Neuronal stem cell (in vitro differentiated cells): Measurements from ENCODE around the gene RFC3. TPM values are rescaled to one million over a fixed set of nuclear protein-coding genes. Genes with fewer than 3 reads are reported as not detected.

Experiments used
- DNase-seq: peaks from one replicate; pipeline ENCODE4 v3.0.0-alpha.2; 2013; ENCODE audit warnings: low spot score
- H2AFZ ChIP-seq: one replicate; pipeline ENCODE4 v1.6.1; 2013; ENCODE audit warnings: mild to moderate bottlenecking, low read length, inconsistent platforms
- H2AK5ac ChIP-seq: 2 replicates; pipeline ENCODE4 v1.6.1; 2013; ENCODE audit warnings: low read depth, mild to moderate bottlenecking, inconsistent platforms, low read length, moderate library complexity, mixed read lengths
- H2BK120ac ChIP-seq: 2 replicates; pipeline ENCODE4 v1.6.1; 2013; ENCODE audit warnings: low read depth, mild to moderate bottlenecking, inconsistent platforms, low read length, moderate library complexity, mixed read lengths
- H2BK12ac ChIP-seq: one replicate; pipeline ENCODE4 v1.6.1; 2013; ENCODE audit warnings: low read length, inconsistent platforms
- H2BK15ac ChIP-seq: 2 replicates; pipeline ENCODE4 v1.6.1; 2013; ENCODE audit warnings: mild to moderate bottlenecking, low read length, inconsistent platforms, mixed read lengths
- H2BK5ac ChIP-seq: one replicate; pipeline ENCODE4 v1.6.1; 2013; ENCODE audit warnings: inconsistent platforms, mild to moderate bottlenecking, low read length, moderate library complexity
- H3K14ac ChIP-seq: one replicate; pipeline ENCODE4 v1.6.1; 2013; ENCODE audit warnings: low read length, inconsistent platforms
- H3K18ac ChIP-seq: 2 replicates; pipeline ENCODE4 v1.6.1; 2013; ENCODE audit warnings: low read length, inconsistent platforms
- H3K23ac ChIP-seq: 2 replicates; pipeline ENCODE4 v1.6.1; 2013; ENCODE audit warnings: low read depth, mild to moderate bottlenecking, mixed read lengths, low read length, inconsistent platforms; ENCODE audit not compliant: poor library complexity
- H3K27ac ChIP-seq: replicated peaks from 3 replicates; pipeline ENCODE4 v1.5.1; 2013; ENCODE audit warnings: low read length, inconsistent platforms
- H3K27me3 ChIP-seq, 3 experiments: 2 replicates each; pipeline ENCODE4 v1.6.1; 2013; ENCODE audit warnings: low read length in 3 of 3, mild to moderate bottlenecking in 2 of 3, inconsistent platforms in 1 of 3, low read depth in 1 of 3, mixed read lengths in 1 of 3, moderate library complexity in 1 of 3; ENCODE audit not compliant: control insufficient read depth in 3 of 3, insufficient read depth in 3 of 3
- H3K36me3 ChIP-seq, 2 donors: replicated peaks in 1 of 2; 2 replicates each; pipeline ENCODE4 v1.6.1; 2013; ENCODE audit warnings: low read length in 2 of 2; ENCODE audit not compliant: control insufficient read depth in 2 of 2, insufficient read depth in 2 of 2
- H3K4ac ChIP-seq: 2 replicates; pipeline ENCODE4 v1.6.1; 2013; ENCODE audit warnings: inconsistent platforms, mild to moderate bottlenecking, low read length, moderate library complexity
- H3K4me1 ChIP-seq, 2 donors: 1 replicate in 1 of 2; 2 replicates in 1 of 2; pipeline ENCODE4 v1.6.1; 2013; ENCODE audit warnings: low read length in 2 of 2, low read depth in 1 of 2; ENCODE audit not compliant: control insufficient read depth in 2 of 2, insufficient read depth in 1 of 2
- H3K4me2 ChIP-seq: one replicate; pipeline ENCODE4 v1.6.1; 2013; ENCODE audit warnings: mild to moderate bottlenecking, low read length, inconsistent platforms; ENCODE audit not compliant: insufficient read depth, poor library complexity, severe bottlenecking
- H3K4me3 ChIP-seq, 2 donors: 2 replicates each; pipeline ENCODE4 v1.5.1; 2013; ENCODE audit warnings: low read length in 2 of 2, mild to moderate bottlenecking in 2 of 2, inconsistent platforms in 1 of 2, moderate library complexity in 1 of 2
- H3K79me1 ChIP-seq: one replicate; pipeline ENCODE4 v1.6.1; 2013; ENCODE audit warnings: low read depth, mild to moderate bottlenecking, inconsistent platforms, low read length, moderate library complexity
- H3K9ac ChIP-seq: one replicate; pipeline ENCODE4 v1.6.1; 2013; ENCODE audit warnings: mild to moderate bottlenecking, low read depth, low read length, inconsistent platforms; ENCODE audit not compliant: poor library complexity
- H3K9me3 ChIP-seq, 2 donors: replicated peaks in 1 of 2; 2 replicates each; pipeline versions ENCODE3 to v1.6.1; 2013; ENCODE audit warnings: low read length in 2 of 2, mild to moderate bottlenecking in 2 of 2, inconsistent platforms in 1 of 2, low read depth in 1 of 2, mixed read lengths in 1 of 2, moderate library complexity in 1 of 2; ENCODE audit not compliant: control insufficient read depth in 2 of 2, insufficient read depth in 1 of 2
- H4K8ac ChIP-seq: one replicate; pipeline ENCODE4 v1.6.1; 2013; ENCODE audit warnings: low read depth, mild to moderate bottlenecking, inconsistent platforms, low read length, moderate library complexity
- H4K91ac ChIP-seq: one replicate; pipeline ENCODE4 v1.6.1; 2013; ENCODE audit warnings: low read length, low read depth, mild to moderate bottlenecking, inconsistent platforms; ENCODE audit not compliant: poor library complexity
- WGBS, 2 donors: extraction: QIAGEN DNeasy Blood & Tissue Kit; methylation state at CpG; one replicate each; pipeline ENCODE4 v1.1.7; 2013; ENCODE audit warnings: missing lambda C conversion rate in 2 of 2, mixed read lengths in 1 of 2; ENCODE audit not compliant: insufficient read length in 2 of 2, insufficient replicate concordance in 1 of 2; ENCODE audit errors: extremely low coverage in 2 of 2; 5-methylcytosine and 5-hydroxymethylcytosine counted together
- small RNA-seq: library from polyadenylated mRNA; stranded (forward); fragments of <200 nt; extraction: miRNeasy Mini kit (QIAGEN cat#:217004); gene quantifications from one replicate; pipeline ENCODE3, GENCODE V24; 2013; ENCODE audit not compliant: insufficient read depth

RFC3 gene

GRCh38 chr13:33879118-33879517, 61.2 kb downstream of the RFC3 start:
- H3K4me1 ChIP-seq, result peaks cover 0 to 2% of the 10 kb centered on the region in 2 donors
- H4K8ac ChIP-seq, result no peak overlapping the region
- H3K4ac ChIP-seq, result no peak overlapping the region
- no peak overlapping the region for H3K27ac ChIP-seq
- no peak overlapping the region for H3K4me2 ChIP-seq
- H3K14ac ChIP-seq, result no peak overlapping the region
- H4K91ac ChIP-seq, result no peak overlapping the region
- no CpG with 5 or more reads among the region's 2 CpGs for WGBS, 2 donors
- H2AFZ ChIP-seq, result no peak overlapping the region
- H3K9ac ChIP-seq, result no peak overlapping the region
- no peak overlapping the region for H3K23ac ChIP-seq
- no peaks in the 10 kb centered on the region for H3K79me1 ChIP-seq
- no peak overlapping the region for H2AK5ac ChIP-seq
- no peaks in the 10 kb centered on the region for H3K27me3 ChIP-seq
- H3K9me3 ChIP-seq, result peaks cover 2 to 10% of the 10 kb centered on the region in 2 donors
- no peak overlapping the region for H2BK12ac ChIP-seq
- H3K4me3 ChIP-seq, result no peak overlapping the region
- peaks cover 4 to 24% of the 10 kb centered on the region in 2 donors for H3K36me3 ChIP-seq
- H3K18ac ChIP-seq, result no peak overlapping the region
- DNase-seq, result no peak
- H2BK5ac ChIP-seq, result no peak overlapping the region
- H2BK15ac ChIP-seq, result no peak overlapping the region
- H2BK120ac ChIP-seq, result no peak overlapping the region

GRCh38 chr13:33882804-33883203, 64.9 kb downstream of the RFC3 start:
- Histone ChIP-seq H2BK15ac (no peak overlapping the region), H3K4me3 (no peak overlapping the region), H2AK5ac (no peak overlapping the region), H3K36me3 (peaks cover 4 to 26% of the 10 kb centered on the region in 2 donors), H3K18ac (no peak overlapping the region), H3K4me2 (no peak overlapping the region), H3K9me3 (peaks cover 2 to 10% of the 10 kb centered on the region in 2 donors), H3K4ac (no peak overlapping the region), H4K91ac (no peak overlapping the region), H3K27ac (no peak overlapping the region), H2BK120ac (no peak overlapping the region), H3K9ac (no peak overlapping the region), H3K4me1 (peaks cover 2 to 4% of the 10 kb centered on the region in 2 donors), H4K8ac (no peak overlapping the region), H3K79me1 (no peaks in the 10 kb centered on the region), H3K27me3 (no peaks in the 10 kb centered on the region), H3K14ac (no peak overlapping the region), H2AFZ (no peak overlapping the region), H3K23ac (no peak overlapping the region), H2BK12ac (no peak overlapping the region), H2BK5ac (no peak overlapping the region)
- no peak for DNase-seq

- Histone ChIP-seq H3K4me2 (no peak overlapping the region), H3K27ac (no peak overlapping the region), H2AK5ac (no peak overlapping the region), H2BK15ac (no peak overlapping the region), H2AFZ (peak overlapping the region; percentile 62), H2BK120ac (no peak overlapping the region), H2BK12ac (no peak overlapping the region), H3K36me3 (peaks cover 3 to 25% of the 10 kb centered on the region in 2 donors), H3K9me3 (peaks cover 2 to 9% of the 10 kb centered on the region in 2 donors), H3K79me1 (no peaks in the 10 kb centered on the region), H3K23ac (no peak overlapping the region), H3K14ac (no peak overlapping the region), H3K18ac (no peak overlapping the region), H3K4me1 (peaks cover 0 to 4% of the 10 kb centered on the region in 2 donors), H2BK5ac (no peak overlapping the region), H4K8ac (no peak overlapping the region), H3K4ac (no peak overlapping the region), H4K91ac (no peak overlapping the region), H3K4me3 (no peak overlapping the region), H3K27me3 (no peaks in the 10 kb centered on the region), H3K9ac (no peak overlapping the region)
- DNase-seq, result no peak
- no CpG with 5 or more reads among the region's 11 CpGs for WGBS, 2 donors
These were observed 66.7 kb downstream of the RFC3 start for GRCh38 chr13:33884531-33885220.

Small RNAs within 50 kb of the gene (small RNA-seq; reads per million reads assigned to genes)
- gene RNU5A-4P, result not detected
